Activated CD4-positive, alpha-beta T cell treated with anti-CD3 and anti-CD28 coated beads, Interleukin-2, amount 50 U/mL, for 48 hours (primary cell): ENCODE measurements around the gene TMEM269.

Experiments
- DNase-seq, 2 experiments: peaks; one replicate each; pipeline ENCODE4 v3.0.0-alpha.2; 2020

The TMEM269 gene

GRCh38 chr1:42825036-42825851 is 40.5 kb downstream of the TMEM269 start:
- DNase-seq = no peak

- DNase-seq = no peak
Measured at GRCh38 chr1:42830631-42831030, 45.8 kb downstream of the TMEM269 start.

- no peak for DNase-seq
Measured at GRCh38 chr1:42831273-42831672, 46.5 kb downstream of the TMEM269 start.

- no peak for DNase-seq
Measured at GRCh38 chr1:42832641-42833240, 48.0 kb downstream of the TMEM269 start.

- no peak for DNase-seq
Measured at GRCh38 chr1:42833981-42834380, 49.2 kb downstream of the TMEM269 start.

- DNase-seq = no peak
Measured at GRCh38 chr1:42834803-42835202, 50.0 kb downstream of the TMEM269 start.

- DNase-seq = no peak
Measured at GRCh38 chr1:42835422-42835821, 50.6 kb downstream of the TMEM269 start.

- DNase-seq = no peak
Measured at GRCh38 chr1:42837709-42838108, 52.9 kb downstream of the TMEM269 start.

- no peak for DNase-seq
Measured at GRCh38 chr1:42838482-42839190, 53.8 kb downstream of the TMEM269 start.

GRCh38 chr1:42841010-42841409 is 56.2 kb downstream of the TMEM269 start:
- DNase-seq = no peak

- no peak for DNase-seq
Measured at GRCh38 chr1:42841440-42842147, 56.8 kb downstream of the TMEM269 start.

GRCh38 chr1:42844592-42845140 is 59.9 kb downstream of the TMEM269 start:
- DNase-seq = peak in 1 of 2 experiments; percentile 22

- DNase-seq = no peak
Measured at GRCh38 chr1:42845193-42845592, 60.4 kb downstream of the TMEM269 start.

- DNase-seq = peak; percentile 17 to 26
Measured at GRCh38 chr1:42845866-42846256, 61.1 kb downstream of the TMEM269 start.

GRCh38 chr1:42846257-42847110 is 61.7 kb downstream of the TMEM269 start, which contains the start of gene ZNF691:
Gene ZNF691 (plus strand): TSS chr1:42846613. CDS start chr1:42849659, 3,046 bp downstream.
- peak; percentile 86 to 90 for DNase-seq

- DNase-seq = peak in 1 of 2 experiments; percentile 9
Measured at GRCh38 chr1:42847111-42847595, 62.4 kb downstream of the TMEM269 start.

- peak; percentile 30 to 34 for DNase-seq
Measured at GRCh38 chr1:42847721-42848460, 63.1 kb downstream of the TMEM269 start.

GRCh38 chr1:42848823-42849537 is 64.2 kb downstream of the TMEM269 start:
- DNase-seq = no peak

GRCh38 chr1:42849944-42850343 is 65.2 kb downstream of the TMEM269 start:
- no peak for DNase-seq
